HG03064 (cell line): Measurements from ENCODE around the gene RANBP17.

Experiments
- ATAC-seq: cut with Tn5 transposase; IDR thresholded peaks from one replicate; pipeline ENCODE4 v1.9.1; 2021; ENCODE audit warnings: low read depth; ENCODE audit not compliant: unreplicated experiment

RANBP17 gene

GRCh38 chr5:171340491-171340890 lies 478.7 kb downstream of the RANBP17 start:
- ATAC-seq, result no peak

GRCh38 chr5:171342362-171343111 lies 480.7 kb downstream of the RANBP17 start:
- ATAC-seq, result no peak

GRCh38 chr5:171344936-171345608 lies 483.3 kb downstream of the RANBP17 start:
- no peak for ATAC-seq
